Measurements from ENCODE around the gene ZFYVE9.
"Not testable (repeated sequence)": the region's sequence is repeated elsewhere in the genome, so short reads cannot be mapped to it uniquely, and the experiment has no call there.

The ZFYVE9 gene

GRCh38 chr1:52367272-52367671, 225.4 kb downstream of the ZFYVE9 start:
- DNase-seq (ENCODE audit: low read depth in 4 of 4, low spot score in 1 of 4): no peak

DNA sequence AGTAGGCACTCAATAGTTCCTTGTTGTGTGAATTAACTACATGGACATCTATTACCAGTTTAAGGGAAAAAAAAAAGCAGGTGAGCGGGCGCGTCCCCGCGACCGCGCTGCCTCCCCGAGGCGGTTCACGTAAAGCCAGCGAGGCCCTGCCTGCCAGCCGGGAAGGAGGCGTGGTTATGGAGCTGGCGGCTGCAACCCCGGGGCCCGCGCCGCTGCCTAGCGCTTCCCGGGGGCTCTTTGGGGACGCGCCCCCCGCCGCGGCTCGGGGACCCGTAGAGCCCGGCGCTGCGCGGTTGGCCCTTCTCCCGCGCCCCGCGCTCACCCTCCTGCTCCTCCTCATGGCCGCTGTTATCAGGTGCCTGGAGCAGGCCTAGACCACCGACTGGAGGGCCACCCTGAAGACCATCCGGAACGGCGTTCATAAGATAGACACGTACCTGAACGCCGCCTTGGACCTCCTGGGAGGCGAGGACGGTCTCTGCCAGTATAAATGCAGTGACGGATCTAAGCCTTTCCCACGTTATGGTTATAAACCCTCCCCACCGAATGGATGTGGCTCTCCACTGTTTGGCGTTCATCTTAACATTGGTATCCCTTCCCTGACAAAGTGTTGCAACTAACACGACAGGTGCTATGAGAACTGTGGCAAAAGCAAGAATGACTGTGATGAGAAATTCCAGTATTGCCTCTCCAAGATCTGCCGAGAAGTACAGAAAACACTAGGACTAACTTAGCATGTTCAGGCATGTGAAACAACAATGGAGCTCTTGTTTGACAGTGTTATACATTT, 226.7 kb downstream of the ZFYVE9 start:
- peak in 2 of 4 experiments; percentile 33 to 51 for DNase-seq (ENCODE audit: low read depth in 4 of 4, low spot score in 1 of 4)

- not testable (repeated sequence) for DNase-seq (ENCODE audit: low read depth in 4 of 4, low spot score in 1 of 4)
These were observed 228.0 kb downstream of the ZFYVE9 start for GRCh38 chr1:52369851-52370250.

DNA sequence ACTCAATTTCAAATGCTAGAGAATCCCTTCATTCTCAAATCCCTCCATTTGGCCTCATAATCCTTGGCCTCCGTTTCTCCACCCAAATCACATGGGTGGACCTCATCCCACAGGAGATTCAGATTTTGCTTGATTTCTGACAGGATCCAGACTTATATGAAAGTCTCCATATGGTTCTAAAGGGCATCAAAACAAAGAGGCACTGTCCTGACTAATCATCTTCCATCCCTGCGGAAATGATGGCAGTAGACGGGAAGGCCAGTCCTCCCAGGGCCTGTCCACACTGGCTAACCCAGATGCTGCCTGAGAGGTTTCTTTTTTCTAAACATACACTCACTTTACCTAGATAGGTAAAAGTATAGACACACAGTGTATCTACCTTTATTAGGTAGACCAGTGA, 243.5 kb downstream of the ZFYVE9 start:
- DNase-seq (ENCODE audit: low read depth in 4 of 4, low spot score in 1 of 4): no peak

DNA sequence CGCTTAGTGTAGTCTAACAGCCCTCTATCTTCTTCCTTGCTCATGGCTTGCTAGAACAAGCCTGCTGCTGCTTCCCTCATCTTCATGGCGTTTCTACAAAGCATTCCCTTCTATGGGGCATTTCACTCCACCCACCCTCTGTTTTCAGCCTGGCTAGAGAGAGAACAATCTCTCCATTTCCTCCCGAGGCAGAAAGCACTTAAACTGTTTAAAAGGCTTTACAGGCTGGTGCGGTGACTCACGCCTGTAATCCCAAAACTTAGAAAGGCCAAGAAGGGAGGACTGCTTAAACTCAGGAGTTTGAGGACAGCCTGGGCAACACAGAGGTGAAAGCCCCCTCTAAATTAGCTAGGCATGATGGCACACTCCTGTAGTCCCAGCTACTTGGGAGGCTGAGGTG, 244.6 kb downstream of the ZFYVE9 start:
- no peak for DNase-seq (ENCODE audit: low read depth in 4 of 4, low spot score in 1 of 4)

GRCh38 chr1:52393174-52393573, 251.3 kb downstream of the ZFYVE9 start:
- no peak for DNase-seq (ENCODE audit: low read depth in 4 of 4, low spot score in 1 of 4)
